ENCODE results near the gene MXRA8.
A peak's percentile ranks its signal among the peaks of the same experiment; 100 is the strongest.

Gene MXRA8

GRCh38 chr1:1380860-1381259 lies 22.5 kb upstream of the MXRA8 start:
- TF ChIP-seq GABPA (IDR thresholded peaks at IDR 0.05; ENCODE audit: low read depth) (no peak), POLR2AphosphoS5 (IDR thresholded peaks at IDR 0.05; ENCODE audit: low read depth) (no peak), REST (IDR thresholded peaks at IDR 0.05; ENCODE audit: insufficient replicate concordance, low read depth) (no peak), SPI1 (IDR thresholded peaks at IDR 0.05; ENCODE audit: borderline replicate concordance, low read depth) (no peak)
- Histone ChIP-seq H3K27me3 (ENCODE audit: insufficient read depth, poor library complexity, severe bottlenecking) (no peaks in the 10 kb centered on the region), H3K4me3 (replicated peaks; ENCODE audit: insufficient read depth, low read length) (no peak overlapping the region), H3K27ac (replicated peaks) (no peak overlapping the region)
- no peak for DNase-seq (ENCODE audit: low read depth in 1 of 2, low spot score in 1 of 2)

- no peak for DNase-seq (ENCODE audit: low read depth in 1 of 2, low spot score in 1 of 2)
- Histone ChIP-seq H3K27ac (replicated peaks) (no peak overlapping the region), H3K27me3 (ENCODE audit: insufficient read depth, poor library complexity, severe bottlenecking) (no peaks in the 10 kb centered on the region), H3K4me3 (replicated peaks; ENCODE audit: insufficient read depth, low read length) (no peak overlapping the region)
- TF ChIP-seq CTCF (IDR thresholded peaks at IDR 0.05; ENCODE audit: insufficient read depth, low read length) = no peak
Measured at GRCh38 chr1:1377540-1378205, 19.3 kb upstream of the MXRA8 start.

- Histone ChIP-seq H3K27me3 (ENCODE audit: insufficient read depth, poor library complexity, severe bottlenecking) (no peaks in the 10 kb centered on the region), H3K4me3 (replicated peaks; ENCODE audit: insufficient read depth, low read length) (no peak overlapping the region; the same call in 1 of the 2 replicates), H3K27ac (replicated peaks) (peak overlapping the region; percentile 91)
- no peak for TF ChIP-seq SPI1 (IDR thresholded peaks at IDR 0.05; ENCODE audit: borderline replicate concordance, low read depth)
- no peak for TF ChIP-seq POLR2AphosphoS5 (IDR thresholded peaks at IDR 0.05; ENCODE audit: low read depth)
- TF ChIP-seq GABPA (IDR thresholded peaks at IDR 0.05; ENCODE audit: low read depth) = no peak
- no peak for TF ChIP-seq REST (IDR thresholded peaks at IDR 0.05; ENCODE audit: insufficient replicate concordance, low read depth)
- no peak for TF ChIP-seq CTCF (IDR thresholded peaks at IDR 0.05; ENCODE audit: insufficient read depth, low read length)
- no peak for DNase-seq (ENCODE audit: low read depth in 1 of 2, low spot score in 1 of 2)
Measured at GRCh38 chr1:1376551-1377226, 18.3 kb upstream of the MXRA8 start.

GRCh38 chr1:1374929-1375662 lies 16.7 kb upstream of the MXRA8 start, which contains the start of gene AURKAIP1:
TSS of gene AURKAIP1 (minus strand) at chr1:1375207. CDS start at chr1:1374756, 451 bp downstream.
- TF ChIP-seq GABPA (IDR thresholded peaks at IDR 0.05; ENCODE audit: low read depth) (peak; percentile 99), POLR2AphosphoS5 (IDR thresholded peaks at IDR 0.05; ENCODE audit: low read depth) (peak; percentile 76), SPI1 (IDR thresholded peaks at IDR 0.05; ENCODE audit: borderline replicate concordance, low read depth) (peak; percentile 81; the same call in 1 of the 2 replicates), CTCF (IDR thresholded peaks at IDR 0.05; ENCODE audit: insufficient read depth, low read length) (no peak)
- peak within 1 kb of the TSS; percentile 98 for H3K4me3 ChIP-seq (replicated peaks; ENCODE audit: insufficient read depth, low read length)
- H3K27me3 ChIP-seq (ENCODE audit: insufficient read depth, poor library complexity, severe bottlenecking) = no peaks in the 10 kb centered on the region
- DNase-seq (ENCODE audit: low read depth in 1 of 2, low spot score in 1 of 2) = peak; percentile 99 to 100
- H3K27ac ChIP-seq (replicated peaks) = peak within 1 kb of the TSS; percentile 91
